ENCODE measurements around the gene ZNF605. TPM values are rescaled to one million over a fixed set of nuclear protein-coding genes. Genes with fewer than 3 reads are reported as not detected.

ZNF605 gene
- polyA plus RNA-seq, 1 donor from 2014 or later, result 22.6 TPM

- no peaks in the 10 kb centered on the region for H4K20me1 ChIP-seq (ENCODE audit: insufficient read depth)
- H3K4me2 ChIP-seq (ENCODE audit: low read length), result no peak overlapping the region
- no peaks in the 10 kb centered on the region for H3K79me2 ChIP-seq (replicated peaks; ENCODE audit: insufficient read depth, low read length)
- H3K4me3 ChIP-seq (ENCODE audit: low read length), result no peak overlapping the region
- TF ChIP-seq MXI1 (conservative IDR thresholded peaks at IDR 0.05; ENCODE audit: poor library complexity, severe bottlenecking), result no peak
- no peak for TF ChIP-seq CTCF (IDR thresholded peaks at IDR 0.05; ENCODE audit: poor library complexity, severe bottlenecking)
- no peak for TF ChIP-seq REST (IDR thresholded peaks at IDR 0.05; ENCODE audit: borderline replicate concordance)
- no peak for TF ChIP-seq POLR2AphosphoS5 (IDR thresholded peaks at IDR 0.05)
- no peak overlapping the region for H3K27ac ChIP-seq (ENCODE audit: low read length)
- no peaks in the 10 kb centered on the region for H3K27me3 ChIP-seq (ENCODE audit: insufficient read depth, low read depth, low read length)
- H3K9me2 ChIP-seq (ENCODE audit: insufficient read depth, low read length), result no peaks in the 10 kb centered on the region
- H3K9me3 ChIP-seq (ENCODE audit: low read length), result no peaks in the 10 kb centered on the region
- H2AFZ ChIP-seq (ENCODE audit: low read depth, low read length), result no peak overlapping the region
- H3K36me3 ChIP-seq (ENCODE audit: insufficient read depth, low read length), result peaks cover 4% of the 10 kb centered on the region
- H3F3A ChIP-seq (ENCODE audit: insufficient read depth, low read length, poor library complexity, severe bottlenecking), result no peaks in the 10 kb centered on the region
- H3K9ac ChIP-seq (ENCODE audit: low read length), result no peak overlapping the region
Observed at GRCh38 chr12:132872975-132873421, 83.1 kb downstream of the ZNF605 start.

GRCh38 chr12:132872073-132872855, 83.8 kb downstream of the ZNF605 start:
- Histone ChIP-seq H3K27me3 (ENCODE audit: insufficient read depth, low read depth, low read length) (no peaks in the 10 kb centered on the region), H3K79me2 (replicated peaks; ENCODE audit: insufficient read depth, low read length) (no peaks in the 10 kb centered on the region), H3K27ac (ENCODE audit: low read length) (no peak overlapping the region), H4K20me1 (ENCODE audit: insufficient read depth) (no peaks in the 10 kb centered on the region), H3K9ac (ENCODE audit: low read length) (no peak overlapping the region), H2AFZ (ENCODE audit: low read depth, low read length) (no peak overlapping the region), H3K36me3 (ENCODE audit: insufficient read depth, low read length) (peaks cover 4% of the 10 kb centered on the region), H3K4me3 (ENCODE audit: low read length) (no peak overlapping the region), H3K9me3 (ENCODE audit: low read length) (no peaks in the 10 kb centered on the region), H3K4me2 (ENCODE audit: low read length) (no peak overlapping the region), H3F3A (ENCODE audit: insufficient read depth, low read length, poor library complexity, severe bottlenecking) (no peaks in the 10 kb centered on the region), H3K9me2 (ENCODE audit: insufficient read depth, low read length) (no peaks in the 10 kb centered on the region)
- TF ChIP-seq POLR2AphosphoS5 (IDR thresholded peaks at IDR 0.05) (no peak), TAF1 (IDR thresholded peaks at IDR 0.05; ENCODE audit: low read depth) (no peak), EZH2 (IDR thresholded peaks at IDR 0.05; ENCODE audit: borderline replicate concordance, insufficient read depth, low read length, poor library complexity, severe bottlenecking) (no peak), RAD21 (conservative IDR thresholded peaks at IDR 0.05) (no peak), MXI1 (conservative IDR thresholded peaks at IDR 0.05; ENCODE audit: poor library complexity, severe bottlenecking) (no peak), EP300 (conservative IDR thresholded peaks at IDR 0.05; ENCODE audit: poor library complexity, severe bottlenecking) (no peak)
